GM18909 (cell line): Measurements from ENCODE around the gene NUDT9.
A peak's percentile ranks its signal among the peaks of the same experiment; 100 is the strongest.
"Not testable (repeated sequence)": the region's sequence is repeated elsewhere in the genome, so short reads cannot be mapped to it uniquely, and the experiment has no call there.

Experiments used
- ATAC-seq: cut with Tn5 transposase; IDR thresholded peaks from one replicate; pipeline ENCODE4 v1.9.1; 2021; ENCODE audit warnings: mild to moderate bottlenecking; ENCODE audit not compliant: unreplicated experiment, poor library complexity

The NUDT9 gene

DNA sequence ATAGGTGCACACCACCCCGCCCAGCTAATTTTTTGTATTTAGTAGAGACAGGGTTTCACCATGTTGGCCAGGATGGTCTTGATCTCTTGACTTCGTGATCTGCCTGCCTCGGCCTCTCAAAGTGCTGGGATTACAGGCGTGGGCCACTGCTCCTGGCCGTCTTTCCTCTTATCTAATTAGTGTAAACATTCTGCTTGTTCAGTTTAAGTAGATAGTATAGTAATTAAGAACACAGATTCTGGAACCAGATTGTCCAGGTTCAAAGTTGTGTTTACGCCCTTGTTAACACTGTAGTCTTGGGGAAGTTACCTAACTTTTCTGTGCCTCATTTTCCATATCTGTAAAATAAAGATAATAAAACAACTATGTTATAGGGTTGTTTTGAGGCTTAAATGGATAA is 24.0 kb downstream of the NUDT9 start:
- ATAC-seq: not testable (repeated sequence)

DNA sequence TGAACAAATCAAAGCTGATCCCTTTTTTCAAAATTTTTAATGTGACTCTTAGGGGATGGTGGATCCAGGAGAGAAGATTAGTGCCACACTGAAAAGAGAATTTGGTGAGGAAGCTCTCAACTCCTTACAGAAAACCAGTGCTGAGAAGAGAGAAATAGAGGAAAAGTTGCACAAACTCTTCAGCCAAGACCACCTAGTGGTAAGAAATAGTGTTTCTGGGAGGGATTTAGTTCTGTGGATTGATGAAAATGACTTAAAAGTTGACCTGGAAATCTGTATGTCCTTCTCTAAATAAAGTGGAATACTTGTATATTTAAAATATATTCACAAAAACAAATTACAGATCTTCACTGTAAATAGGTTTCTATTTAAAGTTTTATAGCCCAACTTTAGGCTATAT is 29.2 kb downstream of the NUDT9 start:
- no peak for ATAC-seq

DNA sequence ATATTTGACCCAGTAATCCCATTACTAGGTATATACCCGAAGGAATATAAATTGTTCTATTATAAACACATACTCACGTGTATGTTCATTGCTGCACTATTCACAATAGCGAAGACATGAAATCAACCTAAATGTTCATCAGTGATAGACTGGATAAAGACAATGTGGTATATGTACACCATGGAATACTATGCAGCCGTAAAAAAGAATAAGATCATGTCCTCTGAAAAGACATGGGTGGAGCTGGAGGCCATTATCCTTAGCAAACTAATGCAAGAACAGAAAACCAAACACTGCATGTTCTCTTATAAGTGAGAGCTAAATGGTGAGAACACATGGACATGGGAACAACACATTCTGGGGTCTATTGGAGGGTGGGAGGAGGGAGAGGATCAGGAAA is 36.5 kb downstream of the NUDT9 start:
- ATAC-seq: no peak

DNA sequence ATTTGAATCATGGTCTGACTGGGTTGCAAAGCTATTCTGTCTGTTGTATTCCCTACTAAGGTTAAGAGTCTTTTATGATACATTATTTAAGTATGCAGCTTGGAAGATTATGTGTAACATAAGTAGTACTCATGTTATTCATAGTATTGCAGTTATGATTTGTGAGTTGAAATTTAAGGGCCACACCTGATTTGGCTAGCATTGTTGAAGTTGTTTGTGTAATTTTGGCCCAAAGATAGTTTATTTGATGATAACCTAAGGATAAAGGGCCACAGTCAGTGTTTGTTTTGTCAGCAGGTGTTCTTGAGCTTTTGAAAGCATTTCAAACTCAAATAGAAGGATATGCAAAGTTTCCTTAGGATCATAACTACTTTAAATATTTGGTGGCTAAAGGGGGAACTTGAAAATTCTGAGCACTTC is 38.9 kb downstream of the NUDT9 start:
- ATAC-seq: no peak

DNA sequence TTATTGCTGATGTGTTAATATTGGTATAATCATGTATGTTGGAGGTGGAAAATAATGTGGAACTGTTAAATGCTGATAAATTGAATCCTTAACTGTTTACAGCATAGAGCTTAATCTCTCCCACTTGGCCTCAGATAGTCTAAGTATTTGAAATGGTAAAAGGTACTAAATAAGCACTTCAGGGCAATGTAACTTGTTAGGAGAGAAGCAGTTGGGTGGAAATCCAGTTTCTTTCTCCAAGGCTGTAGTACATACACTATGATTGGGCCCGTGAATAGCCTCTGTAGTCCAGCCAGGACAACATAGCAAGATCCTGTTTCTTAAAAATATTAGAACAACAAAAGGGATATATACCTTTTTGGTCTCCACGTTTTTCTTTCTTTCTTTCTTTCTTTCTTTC is 39.7 kb downstream of the NUDT9 start:
- no peak for ATAC-seq

DNA sequence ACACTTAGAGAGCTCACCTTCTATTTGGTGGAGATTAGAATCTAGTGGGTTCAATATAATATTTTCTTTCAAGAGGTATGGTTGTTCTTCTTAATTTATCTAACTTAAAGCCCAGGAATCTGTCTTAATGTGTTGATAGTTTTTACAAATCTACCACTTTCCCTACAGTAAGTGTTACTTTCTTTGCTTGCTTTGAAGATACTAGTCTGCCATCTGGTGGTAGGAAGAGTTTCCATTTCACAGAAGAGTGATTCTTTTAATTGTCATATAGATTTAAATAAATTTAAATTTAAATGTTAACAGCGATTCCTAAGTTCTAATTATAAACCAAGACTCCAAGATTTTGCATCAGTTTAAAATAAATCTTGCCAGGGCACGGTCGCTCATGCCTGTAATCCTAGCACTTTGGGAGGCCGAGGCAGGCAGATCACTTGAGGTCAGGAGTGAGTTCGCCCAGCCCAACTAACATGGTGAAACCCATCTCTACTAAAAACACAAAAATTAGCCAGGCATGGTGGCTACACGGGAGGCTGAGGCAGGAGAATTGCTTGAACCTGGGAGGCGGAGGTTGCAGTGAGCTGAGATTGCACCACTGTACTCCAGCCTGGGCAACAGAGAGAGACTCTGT is 43.5 kb downstream of the NUDT9 start:
- ATAC-seq: peak; percentile 73

DNA sequence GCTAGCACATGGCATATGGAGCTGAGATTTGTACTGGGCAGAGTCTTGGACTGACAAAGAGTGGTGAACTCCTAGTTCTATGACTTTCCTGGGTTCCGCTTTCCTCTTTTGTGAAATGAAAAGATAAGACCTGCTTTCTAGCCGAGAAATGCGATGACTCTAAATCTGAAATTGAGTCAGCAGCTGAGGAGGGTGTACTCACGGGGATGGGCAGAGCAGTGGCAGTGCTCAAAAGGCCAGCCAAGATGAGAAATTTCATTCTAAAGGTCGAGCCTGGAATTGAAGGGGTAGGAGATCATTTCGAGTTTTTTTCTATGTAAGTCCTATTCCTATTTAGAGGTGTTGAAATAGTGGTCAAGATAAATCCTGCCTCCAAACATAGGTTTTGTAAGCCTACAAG is 47.0 kb downstream of the NUDT9 start:
- ATAC-seq: no peak

GRCh38 chr4:87476934-87477333 is 54.6 kb downstream of the NUDT9 start:
- no peak for ATAC-seq

GRCh38 chr4:87478732-87479250 is 56.4 kb downstream of the NUDT9 start:
- no peak for ATAC-seq

DNA sequence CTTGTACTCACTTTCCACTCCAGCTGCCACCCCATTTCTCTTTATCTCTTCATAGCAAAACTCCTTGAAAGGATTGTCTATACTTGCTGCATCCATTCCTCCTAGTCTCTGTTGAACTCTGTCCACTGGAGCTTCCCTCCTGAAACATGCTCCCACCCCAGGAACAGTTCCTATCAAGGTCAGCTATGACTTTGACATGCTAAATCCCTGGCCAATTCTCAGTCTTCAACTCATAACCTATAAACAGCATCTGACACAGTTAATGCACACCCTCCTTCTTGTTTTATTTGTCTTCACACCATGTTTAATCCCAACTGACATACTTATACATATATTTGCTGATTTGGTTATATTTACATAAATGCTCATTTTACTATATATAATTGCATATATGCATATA is 59.0 kb downstream of the NUDT9 start:
- ATAC-seq: no peak

DNA sequence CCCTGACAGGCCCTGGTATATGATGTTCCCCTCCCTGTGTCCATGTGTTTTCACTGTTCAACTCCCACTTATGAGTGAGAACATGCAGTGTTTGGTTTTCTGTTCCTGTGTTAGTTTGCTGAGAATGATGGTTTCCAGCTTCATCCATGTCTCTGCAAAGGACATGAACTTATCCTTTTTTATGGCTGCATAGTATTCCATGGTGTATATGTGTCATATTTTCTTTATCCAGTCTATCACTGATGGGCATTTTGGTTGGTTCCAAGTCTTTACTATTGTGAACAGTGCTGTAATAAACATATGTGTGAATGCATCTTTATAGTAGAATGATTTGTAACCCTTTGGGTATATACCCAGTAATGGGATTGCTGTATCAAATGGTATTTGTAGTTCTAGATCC is 60.9 kb downstream of the NUDT9 start:
- not testable (repeated sequence) for ATAC-seq

GRCh38 chr4:87488666-87489065 is 66.3 kb downstream of the NUDT9 start:
- not testable (repeated sequence) for ATAC-seq

DNA sequence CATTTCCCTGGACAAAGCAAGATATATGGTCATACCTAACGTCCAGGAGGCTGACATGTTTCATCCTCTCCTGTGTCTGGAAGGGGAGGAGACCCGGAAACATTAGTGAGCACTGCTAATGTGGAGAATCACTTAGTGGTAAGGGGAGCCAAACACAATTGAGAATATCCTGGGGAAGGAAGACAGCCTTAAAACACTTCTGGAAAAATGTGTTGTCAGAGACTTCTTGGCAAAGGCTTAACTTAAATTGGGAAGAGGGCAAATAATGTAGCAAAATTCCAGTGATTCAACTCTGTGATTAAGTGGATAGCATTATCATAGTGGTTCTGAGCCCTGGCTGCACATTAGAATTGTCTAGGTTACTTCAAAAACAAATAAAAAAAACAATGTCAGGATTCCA is 67.3 kb downstream of the NUDT9 start:
- no peak for ATAC-seq

- ATAC-seq: no peak
Measured at GRCh38 chr4:87490664-87491369, 68.4 kb downstream of the NUDT9 start.

- no peak for ATAC-seq
Measured at GRCh38 chr4:87491436-87491835, 69.1 kb downstream of the NUDT9 start.

- ATAC-seq: not testable (repeated sequence)
Measured at GRCh38 chr4:87491851-87492250, 69.5 kb downstream of the NUDT9 start.

DNA sequence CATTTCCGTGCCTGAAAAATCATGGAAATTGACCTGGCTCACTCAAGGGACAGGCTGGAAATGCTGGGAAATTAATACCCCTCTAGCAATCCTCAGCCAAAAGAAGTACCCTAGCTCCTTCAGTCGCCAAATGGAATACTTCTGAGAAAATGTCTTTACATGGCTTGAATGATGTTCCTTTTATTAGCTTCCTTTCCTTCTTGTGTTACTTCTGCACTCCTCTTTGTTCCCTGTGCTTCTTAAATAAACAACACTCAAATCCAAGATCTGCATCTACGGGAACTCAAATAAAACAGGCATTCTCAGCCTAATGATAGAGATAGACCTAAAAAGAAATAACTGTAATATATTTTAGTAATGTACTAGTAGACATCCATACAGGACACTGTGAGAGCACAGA is 70.7 kb downstream of the NUDT9 start:
- ATAC-seq: no peak

GRCh38 chr4:87497159-87497558 is 74.8 kb downstream of the NUDT9 start:
- no peak for ATAC-seq

- ATAC-seq: no peak
Measured at GRCh38 chr4:87497578-87497977, 75.2 kb downstream of the NUDT9 start.

- peak; percentile 82 for ATAC-seq
Measured at GRCh38 chr4:87498446-87498900, 76.1 kb downstream of the NUDT9 start.

DNA sequence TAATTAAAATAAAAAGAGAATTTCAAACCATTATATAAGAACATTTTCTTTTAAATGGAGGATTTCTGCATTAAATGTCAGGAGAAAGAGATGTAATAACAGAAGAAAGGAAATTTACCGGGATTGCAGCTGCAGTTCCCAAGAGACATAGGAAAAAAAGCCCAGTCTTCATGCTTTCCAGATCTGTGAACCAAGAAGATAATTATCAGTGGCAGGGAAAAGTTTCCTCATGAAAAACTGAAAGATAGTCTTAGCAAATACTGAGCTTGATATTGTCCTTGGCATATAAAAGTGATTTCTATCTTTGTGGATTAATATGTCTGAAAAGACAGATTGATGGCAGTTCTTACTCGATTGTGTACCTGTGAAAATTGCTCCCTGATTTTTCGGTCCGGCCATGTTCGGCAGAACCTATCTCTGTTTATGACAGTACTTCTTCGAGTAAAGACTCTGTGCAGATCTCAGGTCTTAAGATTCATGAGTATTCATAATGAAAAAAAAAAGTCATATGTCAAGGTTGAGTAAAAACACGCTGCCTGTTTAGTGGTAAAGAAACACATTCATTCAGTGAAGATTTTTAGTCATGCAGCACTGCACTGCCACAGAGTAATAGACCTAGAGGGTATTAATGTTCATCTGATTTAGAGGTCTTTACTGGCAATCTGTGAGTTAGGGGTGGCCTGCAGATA is 77.2 kb downstream of the NUDT9 start:
- peak; percentile 79 for ATAC-seq
